ENCODE measurements around the gene PACRGL. TPM values are rescaled to one million over a fixed set of nuclear protein-coding genes. Genes with fewer than 3 reads are reported as not detected.

Gene PACRGL
- total RNA-seq, 2 experiments from 2014 or later, result 17.8 to 29.7 TPM

DNA sequence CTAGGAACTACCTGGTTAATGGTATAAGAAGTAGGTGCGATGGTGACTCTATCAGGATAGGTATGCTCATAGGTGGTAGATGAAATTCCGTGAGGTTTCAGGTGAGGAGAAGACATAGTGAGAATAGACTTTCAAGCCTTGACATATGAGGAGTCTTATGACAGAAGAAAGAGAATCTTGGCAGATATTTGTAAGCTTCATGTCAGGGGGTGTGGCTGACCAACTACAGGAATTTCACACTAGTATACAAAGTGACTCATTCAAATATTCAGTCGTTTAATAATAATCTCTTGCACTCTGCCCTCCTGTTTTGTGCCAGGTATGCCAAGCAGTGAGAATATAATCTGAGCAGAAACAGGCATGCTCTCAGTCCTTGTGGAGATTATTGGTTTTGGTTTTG, 22.8 kb downstream of the PACRGL start:
- no peak overlapping the region for H3K4me2 ChIP-seq (ENCODE audit: low read length)
- H4K20me1 ChIP-seq (ENCODE audit: insufficient read depth, low read length), result no peaks in the 10 kb centered on the region
- peaks cover 74% of the 10 kb centered on the region for H3K36me3 ChIP-seq (ENCODE audit: insufficient read depth, low read length)
- no peak for DNase-seq (ENCODE audit: low spot score)
- no peak overlapping the region for H2AFZ ChIP-seq (ENCODE audit: low read length)
- TF ChIP-seq, protein P1, sequence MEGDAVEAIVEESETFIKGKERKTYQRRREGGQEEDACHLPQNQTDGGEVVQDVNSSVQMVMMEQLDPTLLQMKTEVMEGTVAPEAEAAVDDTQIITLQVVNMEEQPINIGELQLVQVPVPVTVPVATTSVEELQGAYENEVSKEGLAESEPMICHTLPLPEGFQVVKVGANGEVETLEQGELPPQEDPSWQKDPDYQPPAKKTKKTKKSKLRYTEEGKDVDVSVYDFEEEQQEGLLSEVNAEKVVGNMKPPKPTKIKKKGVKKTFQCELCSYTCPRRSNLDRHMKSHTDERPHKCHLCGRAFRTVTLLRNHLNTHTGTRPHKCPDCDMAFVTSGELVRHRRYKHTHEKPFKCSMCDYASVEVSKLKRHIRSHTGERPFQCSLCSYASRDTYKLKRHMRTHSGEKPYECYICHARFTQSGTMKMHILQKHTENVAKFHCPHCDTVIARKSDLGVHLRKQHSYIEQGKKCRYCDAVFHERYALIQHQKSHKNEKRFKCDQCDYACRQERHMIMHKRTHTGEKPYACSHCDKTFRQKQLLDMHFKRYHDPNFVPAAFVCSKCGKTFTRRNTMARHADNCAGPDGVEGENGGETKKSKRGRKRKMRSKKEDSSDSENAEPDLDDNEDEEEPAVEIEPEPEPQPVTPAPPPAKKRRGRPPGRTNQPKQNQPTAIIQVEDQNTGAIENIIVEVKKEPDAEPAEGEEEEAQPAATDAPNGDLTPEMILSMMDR (conservative IDR thresholded peaks at IDR 0.05; ENCODE audit: low read length), result no peak
- no peak for TF ChIP-seq EZH2phosphoT487 (IDR thresholded peaks at IDR 0.05; ENCODE audit: borderline replicate concordance, low read depth, low read length)
- intact Hi-C loops (cut with micrococcal nuclease; ENCODE audit: unreplicated experiment), result no loop called here
- no peak overlapping the region for H3K4me3 ChIP-seq (ENCODE audit: low read depth, low read length, poor library complexity, severe bottlenecking)
- POLR2A ChIA-PET, result interaction anchor here (1.0 kb wide), 1 partner anchor 13 kb away, joined by 3 read pairs; no protein-coding TSS in a partner anchor
- H3K9me3 ChIP-seq (ENCODE audit: low read length), result no peaks in the 10 kb centered on the region
- no peak overlapping the region for H3K27ac ChIP-seq (ENCODE audit: low read depth, low read length, poor library complexity, severe bottlenecking)
- no peaks in the 10 kb centered on the region for H3K4me1 ChIP-seq (ENCODE audit: insufficient read depth, low read length, poor library complexity, severe bottlenecking)
- BruUV-seq (replicated peaks), result no TSS peak
- no peaks in the 10 kb centered on the region for H3K79me2 ChIP-seq (ENCODE audit: insufficient read depth, low read depth, low read length)
- CTCF ChIA-PET (ENCODE audit: unreplicated experiment), result no interaction called here
- H3K9me2 ChIP-seq (ENCODE audit: insufficient read depth, low read length), result no peaks in the 10 kb centered on the region

DNA sequence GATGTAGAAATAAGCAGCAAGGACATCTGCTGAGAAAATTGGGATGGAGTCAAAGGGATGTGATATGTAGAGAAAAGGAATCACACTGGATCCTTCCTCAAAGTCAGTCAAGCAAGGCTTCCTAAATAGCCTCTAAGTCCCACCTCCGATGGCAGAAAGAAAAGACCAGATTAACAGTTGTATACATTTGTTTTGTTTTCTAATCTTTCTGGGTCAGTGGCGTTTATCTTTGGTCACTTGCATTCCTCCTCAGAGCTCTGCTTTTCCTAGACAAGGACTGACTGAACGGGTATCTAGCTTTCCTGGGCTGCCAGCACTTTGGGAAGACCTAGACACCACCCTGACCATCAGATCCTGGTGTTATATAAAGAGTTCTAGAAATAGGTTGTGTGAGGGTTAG, 23.2 kb downstream of the PACRGL start:
- TF ChIP-seq, protein P1 (conservative IDR thresholded peaks at IDR 0.05; ENCODE audit: low read length), result no peak
- H3K9me2 ChIP-seq (ENCODE audit: insufficient read depth, low read length), result no peaks in the 10 kb centered on the region
- no TSS peak for BruUV-seq (replicated peaks)
- intact Hi-C loops (cut with micrococcal nuclease; ENCODE audit: unreplicated experiment), result no loop called here
- H3K79me2 ChIP-seq (ENCODE audit: insufficient read depth, low read depth, low read length), result no peaks in the 10 kb centered on the region
- no peaks in the 10 kb centered on the region for H3K4me1 ChIP-seq (ENCODE audit: insufficient read depth, low read length, poor library complexity, severe bottlenecking)
- H2AFZ ChIP-seq (ENCODE audit: low read length), result no peak overlapping the region
- POLR2A ChIA-PET, result no interaction called here
- H3K36me3 ChIP-seq (ENCODE audit: insufficient read depth, low read length), result peaks cover 79% of the 10 kb centered on the region
- CTCF ChIA-PET (ENCODE audit: unreplicated experiment), result no interaction called here
- no peaks in the 10 kb centered on the region for H4K20me1 ChIP-seq (ENCODE audit: insufficient read depth, low read length)
- no peak overlapping the region for H3K27ac ChIP-seq (ENCODE audit: low read depth, low read length, poor library complexity, severe bottlenecking)
- H3K9me3 ChIP-seq (ENCODE audit: low read length), result no peaks in the 10 kb centered on the region
- no peak overlapping the region for H3K4me2 ChIP-seq (ENCODE audit: low read length)
- DNase-seq (ENCODE audit: low spot score), result no peak
- no peak overlapping the region for H3K4me3 ChIP-seq (ENCODE audit: low read depth, low read length, poor library complexity, severe bottlenecking)

GRCh38 chr4:20724915-20725314, 24.7 kb downstream of the PACRGL start:
- no peak for DNase-seq (ENCODE audit: low spot score)
- TF ChIP-seq, protein P1 (conservative IDR thresholded peaks at IDR 0.05; ENCODE audit: low read length), result no peak
- no peak for TF ChIP-seq EZH2phosphoT487 (IDR thresholded peaks at IDR 0.05; ENCODE audit: borderline replicate concordance, low read depth, low read length)
- POLR2A ChIA-PET, result no interaction called here
- Histone ChIP-seq H3K27ac (ENCODE audit: low read depth, low read length, poor library complexity, severe bottlenecking) (no peak overlapping the region), H3K79me2 (ENCODE audit: insufficient read depth, low read depth, low read length) (no peaks in the 10 kb centered on the region), H3K4me3 (ENCODE audit: low read depth, low read length, poor library complexity, severe bottlenecking) (no peak overlapping the region), H3K36me3 (ENCODE audit: insufficient read depth, low read length) (peaks cover 87% of the 10 kb centered on the region), H3K9me3 (ENCODE audit: low read length) (no peaks in the 10 kb centered on the region), H3K9me2 (ENCODE audit: insufficient read depth, low read length) (no peaks in the 10 kb centered on the region), H3K4me1 (ENCODE audit: insufficient read depth, low read length, poor library complexity, severe bottlenecking) (no peaks in the 10 kb centered on the region), H4K20me1 (ENCODE audit: insufficient read depth, low read length) (no peaks in the 10 kb centered on the region), H3K4me2 (ENCODE audit: low read length) (no peak overlapping the region), H2AFZ (ENCODE audit: low read length) (no peak overlapping the region)
- BruUV-seq (replicated peaks), result no TSS peak
- intact Hi-C loops (cut with micrococcal nuclease; ENCODE audit: unreplicated experiment), result no loop called here
- CTCF ChIA-PET (ENCODE audit: unreplicated experiment), result no interaction called here
